GM12878 (cell line): ENCODE results near the gene CHD9. TPM values are rescaled to one million over a fixed set of nuclear protein-coding genes. Genes with fewer than 3 reads are reported as not detected.

Experiments used
- ATAC-seq: fragments of 200-7000 bp; cut with Tn5 transposase; 3 replicates; pipeline ENCODE4 v1.9.1; 2020; ENCODE audit warnings: mild to moderate bottlenecking, moderate library complexity
- BruUV-seq: library from RNA; stranded (reverse); fragments of 400-500 nt; replicated peaks from 2 replicates; lab custom pipeline; 2021; lab: Mats Ljungman, UMichigan
- CTCF ChIA-PET: fragments of 300-600 bp; sonication (Branson Sonifier 250); formaldehyde crosslinking; extraction: SDS; loops from one replicate; lab custom pipeline; 2021; ENCODE audit warnings: inconsistent platforms; lab: Yijun Ruan, JAX
- POLR2A ChIA-PET: fragments of 350-600 bp; formaldehyde crosslinking; extraction: SDS; loops from one replicate; lab custom pipeline; 2021; ENCODE audit warnings: inconsistent platforms; lab: Charles Lee
- RAD21 ChIA-PET: fragments of 300-600 bp; sonication (Branson Sonifier 250); formaldehyde crosslinking; loops from one replicate; lab custom pipeline; 2023; ENCODE audit warnings: antibody characterized with exemption; ENCODE audit not compliant: unreplicated experiment; lab: Charles Lee
- SMC1A ChIA-PET: fragments of 300-600 bp; sonication (Branson Sonifier 250); formaldehyde crosslinking; loops from one replicate; lab custom pipeline; 2023; ENCODE audit not compliant: unreplicated experiment, uncharacterized antibody; lab: Charles Lee
- DNase-seq: peaks from one replicate; pipeline ENCODE4 v3.0.0-alpha.2; 2011; ENCODE audit warnings: low read depth, low spot score
- FAIRE-seq: peaks from 3 replicates; lab custom pipeline; 2011; peaks lifted over from hg19 to GRCh38; lab: Jason Lieb, UNC
- H2AFZ ChIP-seq: 2 replicates; pipeline ENCODE4 v1.6.0; 2011; ENCODE audit warnings: low read depth, low read length, control low read depth; ENCODE audit not compliant: control insufficient read depth
- H3K27ac ChIP-seq: 2 replicates; pipeline ENCODE4 v1.5.1; 2011; ENCODE audit warnings: control low read depth; ENCODE audit not compliant: control insufficient read depth, insufficient read depth
- H3K27me3 ChIP-seq, 2 experiments: replicated peaks in 1 of 2; 2 replicates each; pipeline versions ENCODE4 v1.6.0 to v1.6.1; 2011; ENCODE audit warnings: low read length in 1 of 2; ENCODE audit not compliant: control insufficient read depth in 2 of 2, insufficient read depth in 2 of 2
- H3K36me3 ChIP-seq, 2 experiments: 2 replicates each; pipeline ENCODE4 v1.5.1; 2011; ENCODE audit warnings: low read length in 1 of 2; ENCODE audit not compliant: control insufficient read depth in 2 of 2, insufficient read depth in 2 of 2
- H3K4me1 ChIP-seq: 2 replicates; pipeline ENCODE4 v1.6.1; 2011; ENCODE audit warnings: mild to moderate bottlenecking, low read length, moderate library complexity, mixed read lengths; ENCODE audit not compliant: control insufficient read depth, insufficient read depth
- H3K4me2 ChIP-seq: 2 replicates; pipeline ENCODE4 v1.6.0; 2011; ENCODE audit warnings: control low read depth; ENCODE audit not compliant: control insufficient read depth, insufficient read depth
- H3K4me3 ChIP-seq: fragments of 200-600 bp; sonication (generic); 2 replicates; pipeline ENCODE4 v1.5.1; 2016
- H3K79me2 ChIP-seq: 2 replicates; pipeline ENCODE4 v1.6.0; 2011; ENCODE audit warnings: low read length; ENCODE audit not compliant: control insufficient read depth, insufficient read depth
- H3K9ac ChIP-seq: 2 replicates; pipeline ENCODE4 v1.8.0; 2011; ENCODE audit warnings: low read length, control low read depth, mixed read lengths; ENCODE audit not compliant: control insufficient read depth, insufficient read depth
- H3K9me3 ChIP-seq: replicated peaks from 3 replicates; pipeline ENCODE4 v1.5.1; 2011; ENCODE audit warnings: mild to moderate bottlenecking, low read length; ENCODE audit not compliant: control insufficient read depth, insufficient read depth
- H4K20me1 ChIP-seq: 2 replicates; pipeline ENCODE4 v1.6.0; 2011; ENCODE audit not compliant: control insufficient read depth, insufficient read depth
- ATF7 ChIP-seq: fragments of 450-650 bp; IDR thresholded peaks from 2 replicates; pipeline ENCODE4 v1.6.1; 2016; ENCODE audit warnings: low read depth, mild to moderate bottlenecking
- CHD2 ChIP-seq: IDR thresholded peaks from 2 replicates; pipeline ENCODE4 v1.6.1; 2011; ENCODE audit warnings: low read depth, low read length, improper control_type of control experiment, borderline replicate concordance
- CHD4 ChIP-seq: fragments of 200-600 bp; sonication (generic); IDR thresholded peaks from 2 replicates; pipeline ENCODE4 v1.6.1; 2016; ENCODE audit warnings: mild to moderate bottlenecking
- E4F1 ChIP-seq: fragments of 450-650 bp; IDR thresholded peaks from 2 replicates; pipeline ENCODE4 v1.6.1; 2018; ENCODE audit warnings: borderline replicate concordance, mild to moderate bottlenecking; ENCODE audit not compliant: partially characterized antibody
- ETV6 ChIP-seq, 2 experiments: fragments of 450-650 bp in 1 of 2; IDR thresholded peaks in 1 of 2; conservative IDR thresholded peaks in 1 of 2; 2 replicates each; pipeline ENCODE4 v1.6.1; 2014; ENCODE audit warnings: antibody characterized with exemption in 1 of 2, borderline replicate concordance in 1 of 2, low read depth in 1 of 2, mild to moderate bottlenecking in 1 of 2, moderate library complexity in 1 of 2
- GABPA ChIP-seq: IDR thresholded peaks from 2 replicates; pipeline ENCODE4 v1.6.1; 2014; ENCODE audit warnings: antibody characterized with exemption, low read depth, mild to moderate bottlenecking, inconsistent platforms
- IRF4 ChIP-seq: IDR thresholded peaks from 2 replicates; pipeline ENCODE4 v1.6.1; 2011; ENCODE audit warnings: low read depth, low read length
- MEF2A ChIP-seq: IDR thresholded peaks from 2 replicates; pipeline ENCODE4 v1.6.1; 2011; ENCODE audit warnings: low read depth, mild to moderate bottlenecking, low read length, moderate library complexity; ENCODE audit not compliant: insufficient read depth
- MTA3 ChIP-seq: IDR thresholded peaks from 2 replicates; pipeline ENCODE4 v1.6.1; 2012; ENCODE audit warnings: low read length, inconsistent platforms, borderline replicate concordance
- MXI1 ChIP-seq: fragments of 150-350 bp; IDR thresholded peaks from 2 replicates; pipeline ENCODE4 v1.6.1; 2011; ENCODE audit warnings: low read depth, mild to moderate bottlenecking, inconsistent platforms, low read length, improper control_type of control experiment
- PAX5 ChIP-seq: IDR thresholded peaks from 2 replicates; pipeline ENCODE4 v1.6.1; 2011; ENCODE audit warnings: low read depth, low read length, borderline replicate concordance
- POU2F2 ChIP-seq: IDR thresholded peaks from 3 replicates; pipeline ENCODE4 v1.6.1; 2011; ENCODE audit warnings: low read depth, mild to moderate bottlenecking, low read length, borderline replicate concordance
- SKIL ChIP-seq: fragments of 450-650 bp; IDR thresholded peaks from 2 replicates; pipeline ENCODE4 v1.6.1; 2017; ENCODE audit warnings: mild to moderate bottlenecking, low read depth, inconsistent platforms; ENCODE audit not compliant: poor library complexity, severe bottlenecking
- SMAD1 ChIP-seq: fragments of 450-650 bp; IDR thresholded peaks from 2 replicates; pipeline ENCODE4 v1.6.1; 2018; ENCODE audit warnings: mild to moderate bottlenecking, low read depth; ENCODE audit not compliant: partially characterized antibody
- SREBF2 ChIP-seq: IDR thresholded peaks from 2 replicates; pipeline ENCODE4 v1.6.1; 2012; ENCODE audit warnings: mild to moderate bottlenecking, low read length
- STAT1 ChIP-seq: fragments of 450-650 bp; conservative IDR thresholded peaks from 2 replicates; pipeline ENCODE4 v1.6.1; 2014; ENCODE audit warnings: antibody characterized with exemption, mild to moderate bottlenecking
- ZNF207 ChIP-seq: fragments of 450-650 bp; IDR thresholded peaks from 2 replicates; pipeline ENCODE4 v1.6.1; 2014; ENCODE audit warnings: antibody characterized with exemption, mild to moderate bottlenecking, borderline replicate concordance
- ZNF384 ChIP-seq: IDR thresholded peaks from 2 replicates; pipeline ENCODE4 v1.6.1; 2012; ENCODE audit warnings: low read depth, mild to moderate bottlenecking, low read length, improper control_type of control experiment, borderline replicate concordance
- ZNF622 ChIP-seq: fragments of 450-650 bp; IDR thresholded peaks from 2 replicates; pipeline ENCODE4 v1.6.1; 2017; ENCODE audit warnings: mild to moderate bottlenecking, inconsistent platforms
- WGBS: methylation state at CpG from one replicate; pipeline ENCODE4 v1.1.6; 2016; ENCODE audit warnings: low lambda C conversion rate; ENCODE audit not compliant: insufficient replicate concordance, insufficient coverage; ENCODE audit errors: missing lambda C conversion rate; 5-methylcytosine and 5-hydroxymethylcytosine counted together
- in situ Hi-C: fragments of 300-500 bp; cut with MboI; formaldehyde crosslinking; loops from 9 replicates; pipeline ENCODE4 v1.14.3; 2018; ENCODE audit warnings: mixed read lengths
- intact Hi-C: fragments of 100-400 bp; cut with micrococcal nuclease; formaldehyde crosslinking; loops from one replicate; pipeline ENCODE4 v1.14.2; 2022; ENCODE audit not compliant: unreplicated experiment
- polyA plus RNA-seq, 11 experiments: library from polyadenylated mRNA; depleted of rRNA in 4 of 11; unstranded in 6 of 11; stranded (reverse) in 5 of 11; fragments of >200 nt; fragmentation: Nextera tagmentation in 4 of 11; fragmentation: Illumina TruSeq in 1 of 11; extraction: Ambion mirVana in 4 of 11; extraction: Trizol in 1 of 11; gene quantifications; 1 replicate in 1 of 11; 2 replicates in 10 of 11; pipeline versions ENCODE4 v1.2.1 to v1.2.3, GENCODE V29; 2011 to 2016; ENCODE audit warnings: inconsistent platforms in 2 of 11, missing spikeins in 2 of 11, low read depth in 1 of 11
- total RNA-seq, 4 experiments: library from RNA; depleted of rRNA in 3 of 4; stranded (reverse); fragments of >200 nt in 3 of 4; fragmentation: Illumina TruSeq in 1 of 4; extraction: Trizol in 1 of 4; gene quantifications; 2 replicates each; pipeline versions ENCODE4 v1.2.1 to v1.2.3, GENCODE V29; 2013 to 2021

CHD9 gene
- total and polyA plus RNA-seq, 10 of the 15 experiments (the other 5 are each of a cell fraction or from before 2014, with no cell fraction given) = 29.2 to 95.7 (median 54.3) TPM

- ChIA-PET RAD21 (no interaction called here), CTCF (interaction anchor here (0.8 to 2.3 kb wide), 5 partner anchors 8 to 178 kb away, joined by 3 to 11 read pairs (median 3); partner anchors contain the start of gene CHD9), SMC1A (interaction anchor here (1.3 kb wide), 1 partner anchor 17 kb away, joined by 4 read pairs; no protein-coding TSS in a partner anchor), POLR2A (no interaction called here)
- ATAC-seq (no peak), DNase-seq (no peak), FAIRE-seq (no peak)
- WGBS = 90% methylated on average over 3 of the region's 3 CpGs
- Histone ChIP-seq H3K9me3 (no peaks in the 10 kb centered on the region), H3K79me2 (no peaks in the 10 kb centered on the region), H3K27ac (no peak overlapping the region), H3K4me2 (no peak overlapping the region), H3K27me3 (no peaks in the 10 kb centered on the region), H3K4me1 (no peaks in the 10 kb centered on the region), H3K4me3 (no peak overlapping the region), H3K9ac (no peak overlapping the region), H2AFZ (no peak overlapping the region), H4K20me1 (no peaks in the 10 kb centered on the region), H3K36me3 (peaks cover 6 to 21% of the 10 kb centered on the region in 2 experiments)
- in situ Hi-C loops (no loop called here), intact Hi-C loops (no loop called here)
- no TSS peak for BruUV-seq
- TF ChIP-seq MXI1 (no peak), CHD2 (no peak), SKIL (no peak), E4F1 (no peak), PAX5 (no peak), CHD4 (no peak), MEF2A (no peak), MTA3 (no peak), POU2F2 (no peak), SMAD1 (no peak), ETV6 (conservative IDR thresholded peaks at IDR 0.05 in 1 of 2, IDR thresholded peaks at IDR 0.05 in 1 of 2; ENCODE audit: borderline replicate concordance in 1 of 2, low read depth in 1 of 2) (no peak), ZNF207 (no peak), IRF4 (no peak), SREBF2 (no peak), ZNF622 (no peak), ATF7 (no peak), STAT1 (no peak), GABPA (no peak), ZNF384 (no peak)
- TF ChIP-seq, all 136 proteins: peak for 0
Observed at GRCh38 chr16:53232826-53233529, 178.2 kb downstream of the CHD9 start.
